NCI-H1092 treated with DMSO at 0.1 percent for 48 hours (cell line): Measurements from ENCODE around the gene MPP3.
A peak's percentile ranks its signal among the peaks of the same experiment; 100 is the strongest.

Experiments
- DNase-seq: peaks from one replicate; lab custom pipeline; 2025; lab: John Stamatoyannopoulos, UW

MPP3 gene

GRCh38 chr17:43772877-43773648 lies 59.9 kb downstream of the MPP3 start:
- no peak for DNase-seq

DNA sequence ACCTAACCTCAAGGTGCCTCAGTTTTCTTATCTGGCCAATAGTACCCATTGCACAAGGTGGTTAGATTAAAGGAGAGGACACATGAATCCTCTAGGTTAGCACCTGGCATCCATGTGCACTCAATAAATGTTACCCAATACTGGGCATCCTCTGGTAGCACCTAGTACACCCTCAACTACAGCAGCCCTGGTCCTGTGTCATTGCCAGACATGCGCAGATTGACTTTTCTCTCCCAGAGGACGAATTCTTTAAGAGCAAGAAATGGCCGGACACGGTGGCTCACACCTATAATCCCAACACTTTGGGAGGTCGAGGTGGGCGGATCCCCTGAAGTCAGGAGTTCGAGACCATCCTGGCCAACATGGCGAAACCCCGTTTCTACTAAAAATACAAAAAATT lies 61.5 kb downstream of the MPP3 start:
- DNase-seq = no peak

DNA sequence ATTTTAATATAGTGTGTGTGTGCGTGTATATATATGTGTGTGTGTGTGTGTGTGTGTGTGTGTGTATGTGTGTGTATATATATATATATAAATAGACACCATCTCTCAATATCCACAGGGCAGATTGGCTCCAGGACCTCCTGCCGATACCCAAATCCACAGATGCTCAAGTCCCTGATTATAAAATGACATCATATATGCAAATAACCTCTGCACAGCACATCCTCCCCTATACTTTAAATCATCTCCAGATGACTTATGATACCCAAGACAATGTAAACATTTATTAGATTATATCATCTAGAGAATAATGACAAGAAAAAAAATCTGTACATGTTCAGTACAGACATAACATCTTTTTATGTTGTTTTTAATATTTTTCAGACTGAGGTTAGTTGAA lies 62.0 kb downstream of the MPP3 start:
- no peak for DNase-seq

- no peak for DNase-seq
Observed at GRCh38 chr17:43769859-43770258, 63.1 kb downstream of the MPP3 start.

DNA sequence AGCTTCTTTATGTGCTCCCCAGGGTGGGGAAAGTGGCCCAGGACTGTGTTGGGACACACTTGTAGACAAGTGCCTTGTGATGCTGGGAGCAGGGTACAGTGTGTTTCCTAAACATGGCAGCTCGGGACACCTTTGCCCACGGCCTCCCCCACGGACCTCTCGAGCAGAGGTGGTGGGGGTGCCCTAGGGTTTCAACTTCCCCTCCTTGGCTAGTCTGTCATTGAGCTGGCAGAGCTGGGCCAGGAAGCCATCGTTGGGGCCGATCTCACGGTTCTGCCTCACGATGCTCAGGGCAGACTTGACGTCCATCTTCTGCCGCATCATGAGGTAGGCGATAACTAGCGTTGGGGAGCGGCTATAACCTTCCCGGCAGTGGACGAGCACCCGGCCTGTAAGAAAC lies 63.5 kb downstream of the MPP3 start:
- DNase-seq = no peak

DNA sequence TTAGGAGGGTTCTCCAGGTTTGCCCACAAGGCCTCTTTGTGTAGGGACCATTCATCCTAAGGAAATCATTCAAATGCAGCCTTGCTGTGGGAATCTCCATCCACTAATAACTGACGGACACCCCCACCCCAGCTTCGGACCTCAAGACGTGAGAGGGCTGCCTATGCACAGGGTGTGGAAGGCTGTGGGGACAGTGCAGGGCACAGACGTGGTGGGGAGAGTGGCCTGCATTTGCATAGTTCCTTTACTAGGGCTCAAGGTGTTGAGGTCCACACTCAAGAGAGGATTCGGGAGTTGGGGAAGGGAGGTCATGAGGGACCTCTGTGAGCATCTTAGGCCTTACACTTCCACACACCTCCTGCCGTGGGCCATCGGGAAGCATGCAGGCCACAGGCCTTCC lies 64.0 kb downstream of the MPP3 start:
- DNase-seq = no peak

DNA sequence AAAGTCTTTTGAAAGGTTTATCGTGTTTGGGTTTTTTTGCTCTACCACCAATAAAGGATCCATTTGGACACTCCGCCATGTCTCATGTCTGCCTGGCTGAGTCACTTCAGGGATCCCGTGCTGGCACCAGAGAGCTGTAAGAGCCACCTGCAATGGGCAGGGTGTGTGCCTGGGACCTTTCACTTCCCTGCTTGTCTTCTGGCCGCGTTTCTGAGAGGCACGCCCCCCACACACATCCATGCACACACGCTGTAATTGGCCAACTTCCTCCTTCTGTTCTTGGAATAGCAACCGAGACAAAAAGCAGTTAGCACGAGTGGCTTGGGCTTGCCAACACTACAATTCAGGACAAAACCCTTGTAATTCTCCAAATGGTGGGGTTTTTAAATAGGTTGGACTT lies 64.6 kb downstream of the MPP3 start:
- DNase-seq = no peak

- no peak for DNase-seq
Observed at GRCh38 chr17:43767713-43768059, 65.3 kb downstream of the MPP3 start.

DNA sequence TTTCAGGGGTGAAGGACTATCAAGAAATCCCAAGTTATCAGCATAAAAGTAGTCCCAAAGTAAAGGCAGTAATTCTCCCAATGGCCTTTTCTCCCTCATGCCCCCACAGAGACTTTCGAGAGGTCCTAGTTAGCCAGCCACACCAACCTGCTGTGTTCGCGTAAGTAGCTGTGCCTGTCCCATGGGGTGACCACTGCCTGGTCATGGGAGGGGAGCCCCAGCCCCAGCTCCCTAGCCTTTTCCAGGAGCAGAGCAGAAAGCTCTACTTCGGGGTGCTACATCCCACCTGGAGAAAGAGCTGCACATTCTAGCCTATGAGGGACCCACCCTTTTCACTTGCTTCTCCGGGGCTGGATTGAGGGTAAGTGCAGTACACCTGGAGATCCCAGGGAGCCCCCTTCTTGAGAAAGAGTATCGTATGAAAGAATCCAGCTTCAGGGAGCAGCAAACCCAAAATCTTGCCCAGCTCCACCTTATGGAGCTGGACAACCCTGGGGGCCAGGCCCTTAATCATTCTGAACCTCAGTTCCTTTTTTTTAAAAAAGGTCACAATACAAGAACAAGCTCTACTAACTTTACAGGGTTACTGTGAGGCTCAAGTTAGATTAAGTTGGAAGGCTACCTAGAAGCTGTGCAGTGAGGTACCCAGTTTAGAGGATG lies 65.8 kb downstream of the MPP3 start:
- DNase-seq = no peak

DNA sequence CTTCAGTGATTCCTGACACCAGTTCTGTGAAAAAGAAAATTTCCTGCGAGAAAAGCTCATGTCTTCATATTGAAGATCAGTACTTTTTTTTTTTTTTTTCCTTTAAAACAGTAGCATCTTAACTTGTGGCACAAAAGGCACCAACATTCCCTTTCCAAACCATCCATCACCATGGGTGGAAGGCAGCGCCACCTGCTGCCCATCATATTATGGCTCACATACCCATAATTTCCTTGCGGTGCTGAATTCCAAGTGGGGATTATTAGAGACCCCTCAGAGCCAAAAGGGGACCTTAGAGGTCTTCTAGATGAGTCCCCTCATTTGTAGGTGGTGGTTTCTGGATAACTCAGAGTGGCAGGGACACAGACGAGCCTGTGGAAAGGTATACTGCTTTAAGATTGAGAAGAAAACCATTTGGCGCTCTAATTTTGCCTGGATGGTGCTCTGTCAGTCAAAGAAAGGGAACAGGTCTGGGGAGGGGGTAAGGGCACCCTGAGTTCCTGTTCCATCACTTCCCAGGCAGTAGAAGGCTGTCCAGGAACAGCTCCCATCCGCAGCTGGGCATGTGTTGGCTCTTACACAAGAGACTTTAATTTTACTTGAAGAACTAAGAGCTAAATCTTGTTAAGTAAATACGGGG lies 66.4 kb downstream of the MPP3 start:
- DNase-seq = peak; percentile 17

DNA sequence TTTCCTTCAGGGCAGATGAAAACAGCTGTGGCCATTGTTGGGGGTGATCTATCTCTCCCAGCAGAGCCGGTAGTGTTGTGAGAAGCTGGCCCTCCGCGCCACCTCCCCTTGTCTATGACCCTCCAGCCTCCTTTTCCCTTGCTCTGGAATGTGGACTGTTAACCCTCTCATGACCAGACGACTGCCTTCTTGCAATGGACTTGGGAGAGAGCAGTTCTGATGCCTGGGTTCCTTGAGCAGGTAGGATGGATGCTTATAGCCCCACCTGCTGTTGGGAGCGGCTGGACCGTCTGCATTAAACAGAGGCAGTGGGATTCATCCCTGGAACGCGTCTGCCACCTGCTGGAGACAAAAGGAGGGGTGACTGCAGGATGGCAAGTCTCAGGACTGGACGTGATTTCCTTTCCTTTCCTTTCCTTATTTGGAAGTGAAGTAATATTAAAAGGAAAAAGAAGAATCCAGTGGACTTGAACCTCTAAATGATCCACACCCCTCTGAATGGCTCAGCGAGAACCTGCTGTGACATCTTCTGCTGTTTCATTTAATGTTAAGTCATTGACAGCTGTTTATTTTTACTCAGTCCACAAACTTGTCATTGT lies 72.6 kb downstream of the MPP3 start:
- peak; percentile 84 for DNase-seq

DNA sequence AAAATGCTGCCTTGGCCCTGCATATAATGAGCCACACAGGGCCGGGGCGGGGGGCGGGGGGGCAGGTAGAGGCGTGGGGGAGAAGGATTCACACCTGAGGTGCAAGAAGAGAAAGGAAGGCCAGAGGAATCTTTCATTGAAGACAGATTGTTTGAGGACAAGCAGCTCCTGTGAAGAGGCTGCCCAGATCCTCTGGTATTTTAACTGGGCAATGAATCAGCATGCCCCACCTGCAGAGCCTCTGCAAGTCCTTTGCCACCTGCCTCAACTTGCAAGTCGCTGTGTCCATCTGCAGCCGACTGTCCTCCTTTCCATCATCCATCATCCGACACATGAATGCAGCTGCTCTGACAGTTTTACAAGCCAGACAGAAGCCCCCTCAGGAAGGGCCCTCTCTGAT lies 73.1 kb downstream of the MPP3 start:
- no peak for DNase-seq

DNA sequence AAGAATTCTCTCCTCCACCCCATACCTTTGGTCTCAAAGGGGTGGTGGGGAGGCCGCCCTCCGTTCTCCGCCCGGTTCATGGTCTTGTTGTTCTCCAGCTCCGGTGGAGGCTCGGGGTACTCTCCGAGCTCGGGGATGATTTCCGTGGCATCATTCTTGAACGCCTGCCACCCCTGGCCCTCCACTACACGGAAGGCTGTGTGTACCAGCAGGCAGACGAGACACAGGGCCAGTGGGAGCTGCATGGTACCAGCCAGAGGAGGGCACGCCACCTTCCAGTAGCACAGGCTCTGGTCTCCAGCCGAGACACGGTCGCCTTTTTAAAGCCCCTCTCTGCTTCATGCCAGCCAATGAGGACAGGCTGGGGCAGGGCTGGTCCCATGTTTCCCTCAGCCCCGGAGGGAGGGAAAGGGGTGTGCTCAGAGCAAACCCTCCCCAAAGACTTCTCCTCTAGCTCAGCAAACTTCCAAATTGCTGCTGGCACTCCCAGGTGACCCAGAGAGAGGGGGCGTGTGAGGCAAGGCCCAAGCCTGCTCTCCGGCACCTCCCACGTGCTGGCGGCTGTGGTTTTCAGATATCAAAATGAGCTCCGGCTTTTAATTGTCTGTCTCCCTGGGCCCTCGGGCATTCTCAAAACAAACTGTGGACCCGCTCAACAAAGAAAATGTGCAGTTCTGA lies 74.3 kb downstream of the MPP3 start, which contains the start of gene SOST:
TSS of gene SOST (minus strand) at position 295 of the 678 bp plus-strand sequence. CDS start at position 245, 50 bp downstream.
- no peak for DNase-seq

DNA sequence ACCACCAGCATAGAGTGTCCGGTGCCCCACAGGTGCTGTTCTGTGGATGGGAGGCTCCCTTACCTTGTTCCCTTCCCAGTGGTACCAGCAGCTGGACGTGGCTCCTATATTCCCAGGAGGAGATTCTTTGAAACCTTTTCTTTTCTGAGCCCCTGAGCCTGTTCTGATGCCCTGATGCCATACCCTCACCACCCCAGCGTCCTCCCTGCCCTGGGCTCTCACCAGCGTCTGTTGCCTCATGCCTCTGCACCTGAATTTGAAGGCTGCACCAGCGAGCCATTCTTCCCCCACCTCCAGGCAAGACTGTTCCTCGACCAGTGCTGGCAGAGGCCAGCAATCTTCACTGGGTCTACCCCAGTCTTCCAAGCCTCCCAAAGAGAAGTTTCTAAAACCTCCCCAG lies 74.9 kb downstream of the MPP3 start:
- DNase-seq = no peak

DNA sequence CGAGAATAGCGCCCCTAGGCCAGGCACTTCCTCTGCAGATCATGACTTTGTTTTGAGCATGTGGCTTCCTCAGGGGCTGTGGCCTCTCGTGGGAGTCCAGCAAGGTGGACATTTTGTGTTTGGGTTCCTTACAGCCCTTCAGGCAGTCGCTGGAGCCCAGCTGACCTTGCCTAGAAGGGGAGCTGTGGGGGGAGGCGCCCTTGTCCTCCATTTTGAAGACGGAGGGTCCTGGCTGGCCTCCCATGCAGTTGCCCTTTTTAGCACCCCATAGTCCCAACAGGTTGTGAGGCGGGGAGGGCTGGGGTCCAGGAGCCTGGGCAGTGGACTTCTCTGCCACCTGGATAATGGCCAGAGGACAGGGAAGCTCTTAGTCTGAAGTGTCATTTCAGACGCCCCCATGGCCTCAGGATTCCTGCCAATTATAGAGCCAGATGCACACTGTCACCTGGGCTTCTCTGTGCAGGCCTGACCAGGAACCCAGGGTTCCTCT lies 75.7 kb downstream of the MPP3 start:
- DNase-seq = no peak

- DNase-seq = no peak
Observed at GRCh38 chr17:43756201-43756600, 76.7 kb downstream of the MPP3 start.

DNA sequence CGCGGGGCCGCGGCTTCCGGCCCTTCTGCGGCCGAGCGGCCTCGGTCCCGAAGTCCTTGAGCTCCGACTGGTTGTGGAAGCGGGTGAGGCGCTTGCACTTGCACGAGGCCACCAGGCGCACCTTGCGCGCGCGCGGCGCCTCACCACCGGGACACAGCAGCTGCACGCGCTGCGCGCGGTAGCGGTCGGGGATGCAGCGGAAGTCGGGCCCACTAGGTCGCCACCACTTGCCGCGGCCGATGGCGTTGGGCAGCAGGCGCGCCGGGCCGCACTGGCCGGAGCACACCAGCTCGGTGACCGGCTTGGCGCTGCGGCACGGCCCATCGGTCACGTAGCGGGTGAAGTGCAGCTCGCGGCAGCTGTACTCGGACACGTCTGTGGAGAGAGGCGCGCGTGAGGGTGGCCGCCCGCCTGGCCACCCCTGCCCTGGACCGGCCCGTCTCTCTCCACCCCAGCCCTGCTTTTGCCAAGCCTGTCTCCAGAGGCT lies 77.5 kb downstream of the MPP3 start:
- DNase-seq = no peak

- no peak for DNase-seq
Observed at GRCh38 chr17:43754947-43755346, 78.0 kb downstream of the MPP3 start.

- no peak for DNase-seq
Observed at GRCh38 chr17:43753493-43754129, 79.3 kb downstream of the MPP3 start.
